Measurements from ENCODE around the gene CD248.

DNA sequence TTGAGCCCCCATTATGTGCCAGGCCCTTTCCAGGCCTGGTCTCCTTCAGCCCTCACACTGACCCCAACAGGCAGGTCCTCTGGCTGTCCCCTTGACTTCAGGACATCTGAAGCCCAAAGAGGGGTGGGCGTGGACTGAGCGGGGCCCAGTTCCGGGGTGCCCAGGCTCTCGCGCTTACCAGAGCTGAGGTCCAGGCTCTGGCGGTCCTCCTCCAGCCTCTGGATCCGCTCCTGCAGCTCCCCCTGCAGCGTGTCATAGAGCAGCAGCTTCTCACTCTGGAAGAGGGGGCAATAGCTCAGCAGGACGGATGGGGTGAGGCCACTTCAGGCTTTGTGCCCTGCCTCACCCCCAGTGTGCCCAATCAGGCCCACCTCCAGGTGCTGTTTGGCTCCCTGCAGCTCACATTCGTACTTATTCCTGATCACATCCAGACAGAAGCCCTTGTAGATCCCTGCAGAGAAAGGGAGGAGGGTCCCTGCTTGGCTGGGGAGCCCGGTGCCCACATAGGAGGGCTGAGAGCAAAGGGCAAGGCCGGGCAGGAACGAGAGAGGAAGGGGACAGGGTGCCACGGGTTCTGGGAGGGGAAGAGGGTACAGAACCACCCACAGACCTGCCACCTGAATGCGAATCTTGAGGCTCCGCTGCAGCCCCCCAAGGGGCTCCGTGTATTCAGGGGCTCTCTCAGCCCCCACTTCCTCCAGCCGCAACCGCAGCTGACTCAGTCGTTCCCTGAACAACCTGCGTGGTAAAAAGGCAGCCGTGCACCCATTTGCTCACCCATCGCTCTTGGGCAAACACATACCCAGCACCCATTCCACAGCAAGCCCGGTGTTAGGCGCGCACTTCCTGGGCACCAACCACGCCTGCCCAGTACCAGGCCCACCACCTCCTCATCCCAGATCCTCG lies 24.0 kb upstream of the CD248 start:
- no peak for TF ChIP-seq TAF1 (IDR thresholded peaks at IDR 0.05; ENCODE audit: borderline replicate concordance, insufficient read depth, low read length)
- TF ChIP-seq POLR2AphosphoS5 (IDR thresholded peaks at IDR 0.05; ENCODE audit: low read depth, low read length): no peak

All from PFSK-1 (cell line).